HepG2 (cell line): ENCODE results near the gene USP35. TPM values are rescaled to one million over a fixed set of nuclear protein-coding genes. Genes with fewer than 3 reads are reported as not detected.

Experiments
- CBX5 ChIP-seq: sonication (generic); formaldehyde crosslinking; IDR thresholded peaks from 2 replicates; pipeline ENCODE4 v1.4.0; 2020; ENCODE audit warnings: missing genetic modification reagents, borderline replicate concordance
- ETV5 ChIP-seq: IDR thresholded peaks from 2 replicates; pipeline ENCODE4 v1.6.1; 2018; ENCODE audit warnings: missing biosample characterization, missing genetic modification reagents, inconsistent platforms, borderline replicate concordance
- FOXK2 ChIP-seq: fragments of 450-650 bp; IDR thresholded peaks from 2 replicates; pipeline ENCODE4 v1.6.1; 2016
- KAT8 ChIP-seq: IDR thresholded peaks from 2 replicates; pipeline ENCODE4 v1.6.1; 2016; ENCODE audit warnings: missing genetic modification reagents, missing compliant biosample characterization
- KLF9 ChIP-seq: IDR thresholded peaks from 2 replicates; pipeline ENCODE4 v1.6.1; 2016; ENCODE audit warnings: low read depth
- MIXL1 ChIP-seq: IDR thresholded peaks from 2 replicates; pipeline ENCODE4 v1.6.1; 2016
- PAX8 ChIP-seq: sonication (generic); formaldehyde crosslinking; IDR thresholded peaks from 2 replicates; pipeline ENCODE4 v1.8.0; 2022; ENCODE audit warnings: mild to moderate bottlenecking, missing genetic modification reagents, borderline replicate concordance
- PHF21A ChIP-seq: sonication (generic); formaldehyde crosslinking; IDR thresholded peaks from 2 replicates; pipeline ENCODE4 v1.5.0; 2020; ENCODE audit warnings: mild to moderate bottlenecking, missing genetic modification reagents
- STAT5B ChIP-seq: sonication (generic); formaldehyde crosslinking; IDR thresholded peaks from 2 replicates; pipeline ENCODE4 v1.4.0; 2020; ENCODE audit warnings: missing genetic modification reagents
- U2AF2 ChIP-seq: fragments of 200-400 bp; formaldehyde crosslinking; IDR thresholded peaks from 2 replicates; pipeline ENCODE4 v1.6.1; 2017; ENCODE audit warnings: low read depth, mild to moderate bottlenecking, low read length
- YEATS2 ChIP-seq: sonication (generic); formaldehyde crosslinking; IDR thresholded peaks from 2 replicates; pipeline ENCODE4 v1.4.0; 2020; ENCODE audit warnings: missing genetic modification reagents, borderline replicate concordance
- ZNF224 ChIP-seq: sonication (generic); formaldehyde crosslinking; IDR thresholded peaks from 2 replicates; pipeline ENCODE4 v1.5.0; 2020; ENCODE audit warnings: mild to moderate bottlenecking, missing genetic modification reagents
- ZNF263 ChIP-seq: sonication (generic); formaldehyde crosslinking; IDR thresholded peaks from 2 replicates; pipeline ENCODE4 v1.4.0; 2020; ENCODE audit warnings: missing genetic modification reagents
- ZNF333 ChIP-seq: sonication (generic); formaldehyde crosslinking; IDR thresholded peaks from 2 replicates; pipeline ENCODE4 v1.4.0; 2020; ENCODE audit warnings: mild to moderate bottlenecking, missing genetic modification reagents, borderline replicate concordance
- ZNF441 ChIP-seq: sonication (generic); formaldehyde crosslinking; IDR thresholded peaks from 2 replicates; pipeline ENCODE4 v1.7.0; 2021; ENCODE audit warnings: missing genetic modification reagents, borderline replicate concordance
- ZNF556 ChIP-seq: sonication (generic); formaldehyde crosslinking; IDR thresholded peaks from 2 replicates; pipeline ENCODE4 v1.4.0; 2020; ENCODE audit warnings: mild to moderate bottlenecking, missing genetic modification reagents, borderline replicate concordance
- ZNF614 ChIP-seq: IDR thresholded peaks from 2 replicates; pipeline ENCODE4 v1.6.1; 2018; ENCODE audit warnings: missing biosample characterization, missing genetic modification reagents, inconsistent platforms, borderline replicate concordance
- ZSCAN25 ChIP-seq: sonication (generic); formaldehyde crosslinking; IDR thresholded peaks from 2 replicates; pipeline ENCODE4 v1.8.0; 2022; ENCODE audit warnings: mild to moderate bottlenecking, missing genetic modification reagents
- polyA plus RNA-seq, 8 experiments: library from polyadenylated mRNA; depleted of rRNA in 3 of 8; stranded (reverse) in 7 of 8; unstranded in 1 of 8; fragments of >200 nt; fragmentation: Illumina TruSeq in 4 of 8; extraction: Trizol in 4 of 8; gene quantifications; 2 replicates each; pipeline versions ENCODE4 v1.2.1 to v1.2.3, GENCODE V29; 2011 to 2016; ENCODE audit warnings: low read depth in 4 of 8, missing spikeins in 1 of 8, mixed read lengths in 1 of 8; ENCODE audit not compliant: insufficient read depth in 1 of 8
- total RNA-seq, 5 experiments: library from RNA; depleted of rRNA; stranded (reverse); fragments of >200 nt; fragmentation: Illumina TruSeq; extraction: Trizol; gene quantifications; 2 replicates each; pipeline ENCODE4 v1.2.3, GENCODE V29; 2016; ENCODE audit warnings: low read depth in 1 of 5
- TF ChIP-seq, protein P1 (sequence below): sonication (generic); formaldehyde crosslinking; IDR thresholded peaks from 2 replicates; pipeline ENCODE4 v1.5.0; 2020; ENCODE audit warnings: mild to moderate bottlenecking, missing genetic modification reagents, borderline replicate concordance
- TF ChIP-seq, protein P2 (sequence below): sonication (generic); formaldehyde crosslinking; IDR thresholded peaks from 2 replicates; pipeline ENCODE4 v1.4.0; 2020; ENCODE audit warnings: mild to moderate bottlenecking, missing genetic modification reagents, borderline replicate concordance
- TF ChIP-seq, protein P3 (sequence below): sonication (generic); formaldehyde crosslinking; IDR thresholded peaks from 2 replicates; pipeline ENCODE4 v1.4.0; 2020; ENCODE audit warnings: missing genetic modification reagents

The USP35 gene
- total and polyA plus RNA-seq, 2 of the 13 experiments (the other 11 are each of a cell fraction or from before 2014, with no cell fraction given), result 4.6 to 7.7 TPM

- TF ChIP-seq STAT5B, result 0 out of 2 replicates have a peak, but pooled peaks have one; percentile 25
- TF ChIP-seq KAT8 (CRISPR knock-in tag), result peak; percentile 87
- peak; percentile 86; the same call in 1 of the 2 replicates for TF ChIP-seq ZNF614 (CRISPR knock-in tag)
- no peak for TF ChIP-seq CBX5 (CRISPR knock-in tag)
- no peak for TF ChIP-seq KLF9 (CRISPR knock-in tag)
- TF ChIP-seq, protein P1, sequence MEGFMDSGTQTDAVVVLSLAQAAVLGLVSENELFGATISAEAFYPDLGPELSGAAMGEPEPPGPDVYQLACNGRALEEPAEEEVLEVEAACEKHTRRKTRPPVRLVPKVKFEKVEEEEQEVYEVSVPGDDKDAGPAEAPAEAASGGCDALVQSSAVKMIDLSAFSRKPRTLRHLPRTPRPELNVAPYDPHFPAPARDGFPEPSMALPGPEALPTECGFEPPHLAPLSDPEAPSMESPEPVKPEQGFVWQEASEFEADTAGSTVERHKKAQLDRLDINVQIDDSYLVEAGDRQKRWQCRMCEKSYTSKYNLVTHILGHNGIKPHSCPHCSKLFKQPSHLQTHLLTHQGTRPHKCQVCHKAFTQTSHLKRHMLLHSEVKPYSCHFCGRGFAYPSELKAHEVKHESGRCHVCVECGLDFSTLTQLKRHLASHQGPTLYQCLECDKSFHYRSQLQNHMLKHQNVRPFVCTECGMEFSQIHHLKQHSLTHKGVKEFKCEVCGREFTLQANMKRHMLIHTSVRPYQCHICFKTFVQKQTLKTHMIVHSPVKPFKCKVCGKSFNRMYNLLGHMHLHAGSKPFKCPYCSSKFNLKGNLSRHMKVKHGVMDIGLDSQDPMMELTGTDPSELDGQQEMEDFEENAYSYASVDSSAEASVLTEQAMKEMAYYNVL (CRISPR knock-in tag), result peak; percentile 80; the same call in 1 of the 2 replicates
- no peak for TF ChIP-seq ZNF224 (CRISPR knock-in tag)
- no peak for TF ChIP-seq U2AF2
- peak; percentile 89 for TF ChIP-seq MIXL1
- 0 out of 2 replicates have a peak, but pooled peaks have one; percentile 30 for TF ChIP-seq ZNF441 (CRISPR knock-in tag)
- TF ChIP-seq ETV5, result peak; percentile 96
- TF ChIP-seq YEATS2 (CRISPR knock-in tag), result peak; percentile 61; the same call in 1 of the 2 replicates
- TF ChIP-seq PHF21A (CRISPR knock-in tag), result peak; percentile 77
- TF ChIP-seq, protein P2, sequence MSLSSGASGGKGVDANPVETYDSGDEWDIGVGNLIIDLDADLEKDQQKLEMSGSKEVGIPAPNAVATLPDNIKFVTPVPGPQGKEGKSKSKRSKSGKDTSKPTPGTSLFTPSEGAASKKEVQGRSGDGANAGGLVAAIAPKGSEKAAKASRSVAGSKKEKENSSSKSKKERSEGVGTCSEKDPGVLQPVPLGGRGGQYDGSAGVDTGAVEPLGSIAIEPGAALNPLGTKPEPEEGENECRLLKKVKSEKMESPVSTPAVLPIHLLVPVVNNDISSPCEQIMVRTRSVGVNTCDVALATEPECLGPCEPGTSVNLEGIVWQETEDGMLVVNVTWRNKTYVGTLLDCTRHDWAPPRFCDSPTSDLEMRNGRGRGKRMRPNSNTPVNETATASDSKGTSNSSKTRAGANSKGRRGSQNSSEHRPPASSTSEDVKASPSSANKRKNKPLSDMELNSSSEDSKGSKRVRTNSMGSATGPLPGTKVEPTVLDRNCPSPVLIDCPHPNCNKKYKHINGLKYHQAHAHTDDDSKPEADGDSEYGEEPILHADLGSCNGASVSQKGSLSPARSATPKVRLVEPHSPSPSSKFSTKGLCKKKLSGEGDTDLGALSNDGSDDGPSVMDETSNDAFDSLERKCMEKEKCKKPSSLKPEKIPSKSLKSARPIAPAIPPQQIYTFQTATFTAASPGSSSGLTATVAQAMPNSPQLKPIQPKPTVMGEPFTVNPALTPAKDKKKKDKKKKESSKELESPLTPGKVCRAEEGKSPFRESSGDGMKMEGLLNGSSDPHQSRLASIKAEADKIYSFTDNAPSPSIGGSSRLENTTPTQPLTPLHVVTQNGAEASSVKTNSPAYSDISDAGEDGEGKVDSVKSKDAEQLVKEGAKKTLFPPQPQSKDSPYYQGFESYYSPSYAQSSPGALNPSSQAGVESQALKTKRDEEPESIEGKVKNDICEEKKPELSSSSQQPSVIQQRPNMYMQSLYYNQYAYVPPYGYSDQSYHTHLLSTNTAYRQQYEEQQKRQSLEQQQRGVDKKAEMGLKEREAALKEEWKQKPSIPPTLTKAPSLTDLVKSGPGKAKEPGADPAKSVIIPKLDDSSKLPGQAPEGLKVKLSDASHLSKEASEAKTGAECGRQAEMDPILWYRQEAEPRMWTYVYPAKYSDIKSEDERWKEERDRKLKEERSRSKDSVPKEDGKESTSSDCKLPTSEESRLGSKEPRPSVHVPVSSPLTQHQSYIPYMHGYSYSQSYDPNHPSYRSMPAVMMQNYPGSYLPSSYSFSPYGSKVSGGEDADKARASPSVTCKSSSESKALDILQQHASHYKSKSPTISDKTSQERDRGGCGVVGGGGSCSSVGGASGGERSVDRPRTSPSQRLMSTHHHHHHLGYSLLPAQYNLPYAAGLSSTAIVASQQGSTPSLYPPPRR, result no peak
- peak; percentile 24; the same call in 1 of the 2 replicates for TF ChIP-seq ZNF556
- 0 out of 2 replicates have a peak, but pooled peaks have one; percentile 48 for TF ChIP-seq ZSCAN25 (CRISPR knock-in tag)
- TF ChIP-seq FOXK2, result no peak
- TF ChIP-seq, protein P3, sequence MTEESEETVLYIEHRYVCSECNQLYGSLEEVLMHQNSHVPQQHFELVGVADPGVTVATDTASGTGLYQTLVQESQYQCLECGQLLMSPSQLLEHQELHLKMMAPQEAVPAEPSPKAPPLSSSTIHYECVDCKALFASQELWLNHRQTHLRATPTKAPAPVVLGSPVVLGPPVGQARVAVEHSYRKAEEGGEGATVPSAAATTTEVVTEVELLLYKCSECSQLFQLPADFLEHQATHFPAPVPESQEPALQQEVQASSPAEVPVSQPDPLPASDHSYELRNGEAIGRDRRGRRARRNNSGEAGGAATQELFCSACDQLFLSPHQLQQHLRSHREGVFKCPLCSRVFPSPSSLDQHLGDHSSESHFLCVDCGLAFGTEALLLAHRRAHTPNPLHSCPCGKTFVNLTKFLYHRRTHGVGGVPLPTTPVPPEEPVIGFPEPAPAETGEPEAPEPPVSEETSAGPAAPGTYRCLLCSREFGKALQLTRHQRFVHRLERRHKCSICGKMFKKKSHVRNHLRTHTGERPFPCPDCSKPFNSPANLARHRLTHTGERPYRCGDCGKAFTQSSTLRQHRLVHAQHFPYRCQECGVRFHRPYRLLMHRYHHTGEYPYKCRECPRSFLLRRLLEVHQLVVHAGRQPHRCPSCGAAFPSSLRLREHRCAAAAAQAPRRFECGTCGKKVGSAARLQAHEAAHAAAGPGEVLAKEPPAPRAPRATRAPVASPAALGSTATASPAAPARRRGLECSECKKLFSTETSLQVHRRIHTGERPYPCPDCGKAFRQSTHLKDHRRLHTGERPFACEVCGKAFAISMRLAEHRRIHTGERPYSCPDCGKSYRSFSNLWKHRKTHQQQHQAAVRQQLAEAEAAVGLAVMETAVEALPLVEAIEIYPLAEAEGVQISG, result peak; percentile 61; the same call in 1 of the 2 replicates
- no peak for TF ChIP-seq ZNF333
- no peak for TF ChIP-seq PAX8 (CRISPR knock-in tag)
- TF ChIP-seq ZNF263 (CRISPR knock-in tag), result peak; percentile 70
These were observed 14.0 kb downstream of the USP35 start (continued) for GRCh38 chr11:78202733-78203167.
